HFFc6 (cell line): ENCODE measurements around the gene RNASEH1. TPM values are rescaled to one million over a fixed set of nuclear protein-coding genes. Genes with fewer than 3 reads are reported as not detected.

Experiments
- DNase-seq: peaks from one replicate; pipeline ENCODE4 v3.0.0-alpha.2; 2018
- H3K27ac Mint-ChIP-seq: 2 replicates; pipeline ENCODE4 v1.8.0; 2020; ENCODE audit warnings: mild to moderate bottlenecking, mixed read lengths
- H3K27me3 Mint-ChIP-seq: 2 replicates; pipeline ENCODE4 v1.8.0; 2021; ENCODE audit warnings: mild to moderate bottlenecking, moderate library complexity, mixed read lengths; ENCODE audit not compliant: insufficient read depth
- H3K36me3 Mint-ChIP-seq: 2 replicates; pipeline ENCODE4 v1.8.0; 2021; ENCODE audit warnings: low read depth, mixed read lengths
- H3K4me1 Mint-ChIP-seq: 2 replicates; pipeline ENCODE4 v1.8.0; 2020; ENCODE audit warnings: low read depth, mixed read lengths
- H3K4me3 Mint-ChIP-seq: 2 replicates; pipeline ENCODE4 v1.8.0; 2020; ENCODE audit warnings: mild to moderate bottlenecking, moderate library complexity, mixed read lengths
- H3K9me3 Mint-ChIP-seq: 2 replicates; pipeline ENCODE4 v1.8.0; 2020; ENCODE audit warnings: mild to moderate bottlenecking, mixed read lengths
- long read RNA-seq: library from polyadenylated mRNA; unstranded; transcript quantifications from one replicate; pipeline ENCODE4 v2.0.0, GENCODE V29; 2019
- total RNA-seq, 6 experiments: library from RNA; stranded (reverse); fragmentation: NEBNext Ultra II Directional; extraction: Animal tissue kit (Norgen Biotek cat#: 25700); gene quantifications; 2 replicates in 1 of 6; 3 replicates in 5 of 6; pipeline ENCODE4 v1.2.3, GENCODE V29; 2021
- TF ChIP-seq, protein P1 (sequence below): fragments of 200-600 bp; sonication (generic); IDR thresholded peaks from 2 replicates; pipeline ENCODE4 v1.5.0; 2021; ENCODE audit warnings: antibody characterized with exemption, mild to moderate bottlenecking

Gene RNASEH1, protein sequence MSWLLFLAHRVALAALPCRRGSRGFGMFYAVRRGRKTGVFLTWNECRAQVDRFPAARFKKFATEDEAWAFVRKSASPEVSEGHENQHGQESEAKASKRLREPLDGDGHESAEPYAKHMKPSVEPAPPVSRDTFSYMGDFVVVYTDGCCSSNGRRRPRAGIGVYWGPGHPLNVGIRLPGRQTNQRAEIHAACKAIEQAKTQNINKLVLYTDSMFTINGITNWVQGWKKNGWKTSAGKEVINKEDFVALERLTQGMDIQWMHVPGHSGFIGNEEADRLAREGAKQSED
- total RNA-seq, result 10 to 100 TPM; 36.9 to 43.6 (median 39.7) TPM
- long read RNA-seq, transcript RNASEH1-201 (8 exons, 1,887 nt), result major isoform, 67 of 81 reads
- long read RNA-seq, partial matches to known transcripts, result 3 of 81 reads
- long read RNA-seq, other reads (novel, unspliced or antisense), result 10 of 81 reads

DNA sequence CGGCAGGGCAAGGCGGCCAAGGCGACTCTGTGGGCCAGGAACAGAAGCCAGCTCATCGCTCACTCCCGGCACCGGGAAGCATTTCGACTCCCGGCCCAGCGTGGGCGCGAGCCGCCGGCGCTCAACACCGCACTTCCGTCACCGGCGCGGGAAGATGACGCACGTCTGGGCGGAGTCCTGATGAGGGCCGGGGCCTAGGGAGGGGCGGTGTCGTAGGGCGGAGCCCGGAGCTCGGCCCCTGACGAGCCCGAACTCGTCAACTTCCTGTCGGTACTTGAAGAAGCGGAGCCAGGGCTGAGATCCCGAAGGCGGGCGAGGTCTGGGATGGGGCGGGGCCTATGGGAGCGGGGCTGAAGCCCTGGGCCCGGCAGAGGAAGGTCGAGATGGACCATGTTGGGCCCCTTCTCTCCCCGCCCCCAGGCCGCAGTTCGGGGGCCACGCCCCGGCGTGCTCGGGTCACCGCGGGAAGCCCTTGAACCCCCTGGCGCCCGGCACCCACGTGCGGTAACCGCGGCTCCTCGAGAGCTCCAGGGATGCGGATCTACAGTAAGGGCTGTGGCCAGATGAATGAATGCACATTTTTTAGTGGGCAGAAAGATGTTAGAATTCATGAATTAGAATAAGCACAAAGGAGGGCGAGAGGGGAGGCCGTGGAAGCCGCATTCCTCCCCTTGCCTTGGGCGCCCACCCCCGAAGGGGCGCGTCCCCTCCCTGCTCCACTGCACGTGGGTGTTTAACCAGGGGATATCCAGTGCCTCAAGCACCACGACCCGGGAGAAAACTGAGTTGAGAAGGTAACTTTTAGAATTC is at the start of gene RNASEH1:
TSS of gene RNASEH1 (minus strand) at position 129 of the 810 bp plus-strand sequence. CDS start at position 56, 73 bp downstream.
- peaks cover 24% of the 10 kb centered on the region for H3K4me1 Mint-ChIP-seq
- peak within 1 kb of the TSS; percentile 94 for H3K4me3 Mint-ChIP-seq
- DNase-seq, result peak; percentile 97
- H3K9me3 Mint-ChIP-seq, result no peaks in the 10 kb centered on the region
- H3K36me3 Mint-ChIP-seq, result peaks cover 22% of the 10 kb centered on the region
- TF ChIP-seq, protein P1, sequence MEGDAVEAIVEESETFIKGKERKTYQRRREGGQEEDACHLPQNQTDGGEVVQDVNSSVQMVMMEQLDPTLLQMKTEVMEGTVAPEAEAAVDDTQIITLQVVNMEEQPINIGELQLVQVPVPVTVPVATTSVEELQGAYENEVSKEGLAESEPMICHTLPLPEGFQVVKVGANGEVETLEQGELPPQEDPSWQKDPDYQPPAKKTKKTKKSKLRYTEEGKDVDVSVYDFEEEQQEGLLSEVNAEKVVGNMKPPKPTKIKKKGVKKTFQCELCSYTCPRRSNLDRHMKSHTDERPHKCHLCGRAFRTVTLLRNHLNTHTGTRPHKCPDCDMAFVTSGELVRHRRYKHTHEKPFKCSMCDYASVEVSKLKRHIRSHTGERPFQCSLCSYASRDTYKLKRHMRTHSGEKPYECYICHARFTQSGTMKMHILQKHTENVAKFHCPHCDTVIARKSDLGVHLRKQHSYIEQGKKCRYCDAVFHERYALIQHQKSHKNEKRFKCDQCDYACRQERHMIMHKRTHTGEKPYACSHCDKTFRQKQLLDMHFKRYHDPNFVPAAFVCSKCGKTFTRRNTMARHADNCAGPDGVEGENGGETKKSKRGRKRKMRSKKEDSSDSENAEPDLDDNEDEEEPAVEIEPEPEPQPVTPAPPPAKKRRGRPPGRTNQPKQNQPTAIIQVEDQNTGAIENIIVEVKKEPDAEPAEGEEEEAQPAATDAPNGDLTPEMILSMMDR, result no peak
- no peaks in the 10 kb centered on the region for H3K27me3 Mint-ChIP-seq
- H3K27ac Mint-ChIP-seq, result peak within 1 kb of the TSS; percentile 95

DNA sequence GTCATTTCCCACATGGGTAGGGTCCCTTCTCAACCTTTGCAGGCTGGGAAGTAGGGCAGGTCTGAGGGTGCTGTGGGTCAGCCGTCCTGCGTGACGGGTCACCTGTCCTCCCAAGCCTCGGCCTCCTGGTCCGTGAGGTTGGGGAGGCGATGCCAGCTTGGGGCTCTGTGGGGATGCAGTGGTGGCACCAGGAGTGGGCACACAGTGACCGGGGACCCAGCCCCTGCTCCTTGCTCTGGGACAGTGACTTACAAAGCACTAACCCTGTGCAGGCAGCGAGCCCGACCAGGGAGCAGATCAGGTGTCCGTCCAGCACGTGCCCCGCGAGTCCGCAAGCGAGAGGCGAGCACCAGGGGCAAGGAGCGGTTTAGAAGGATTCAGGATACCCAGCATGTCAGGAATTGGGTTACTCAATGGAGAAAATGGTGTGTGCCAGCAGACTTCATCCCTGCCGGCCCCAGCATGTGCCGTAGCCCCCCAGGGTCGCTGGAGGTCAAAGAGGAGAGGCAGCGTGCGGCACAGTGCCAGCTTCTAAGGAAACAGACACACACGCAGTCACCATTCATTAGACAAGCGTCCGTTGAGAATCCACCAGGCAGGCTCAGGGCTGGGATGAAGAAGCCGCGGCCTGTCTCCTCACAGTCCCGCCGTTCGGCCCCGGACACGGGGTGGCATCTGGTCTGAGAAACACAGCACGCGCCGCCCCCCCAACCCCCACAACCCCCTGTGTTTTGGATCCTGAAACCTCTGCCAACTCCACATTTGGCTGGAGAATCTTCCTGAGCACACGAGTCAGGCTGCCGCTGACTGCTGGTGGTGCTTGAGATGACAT is 48.5 kb upstream of the RNASEH1 start:
- H3K36me3 Mint-ChIP-seq, result no peaks in the 10 kb centered on the region
- DNase-seq, result no peak
- H3K4me3 Mint-ChIP-seq, result no peak overlapping the region
- H3K4me1 Mint-ChIP-seq, result no peaks in the 10 kb centered on the region
- peaks cover 20% of the 10 kb centered on the region for H3K27me3 Mint-ChIP-seq
- no peak overlapping the region for H3K27ac Mint-ChIP-seq
- TF ChIP-seq, protein P1, result no peak
- no peaks in the 10 kb centered on the region for H3K9me3 Mint-ChIP-seq

DNA sequence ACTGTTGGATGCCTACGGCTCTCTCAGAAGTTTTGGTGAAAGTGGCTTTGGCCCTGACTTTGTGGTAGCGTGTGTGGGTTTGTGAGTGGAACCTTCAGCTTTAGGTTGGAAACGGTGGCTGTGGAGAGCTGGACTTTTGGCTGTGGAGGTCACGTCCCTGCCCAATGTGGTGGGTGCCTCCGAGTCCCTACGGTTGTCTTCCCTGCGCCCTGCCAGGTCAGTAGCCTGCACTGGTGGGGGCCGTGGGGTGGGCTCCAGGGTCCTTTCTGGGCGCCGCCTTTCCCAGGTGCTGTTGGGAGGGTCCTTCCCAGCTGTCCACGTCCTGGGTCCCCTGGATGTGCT is 47.9 kb upstream of the RNASEH1 start:
- Mint-ChIP-seq H3K9me3 (no peaks in the 10 kb centered on the region), H3K27me3 (peaks cover 22% of the 10 kb centered on the region)

DNA sequence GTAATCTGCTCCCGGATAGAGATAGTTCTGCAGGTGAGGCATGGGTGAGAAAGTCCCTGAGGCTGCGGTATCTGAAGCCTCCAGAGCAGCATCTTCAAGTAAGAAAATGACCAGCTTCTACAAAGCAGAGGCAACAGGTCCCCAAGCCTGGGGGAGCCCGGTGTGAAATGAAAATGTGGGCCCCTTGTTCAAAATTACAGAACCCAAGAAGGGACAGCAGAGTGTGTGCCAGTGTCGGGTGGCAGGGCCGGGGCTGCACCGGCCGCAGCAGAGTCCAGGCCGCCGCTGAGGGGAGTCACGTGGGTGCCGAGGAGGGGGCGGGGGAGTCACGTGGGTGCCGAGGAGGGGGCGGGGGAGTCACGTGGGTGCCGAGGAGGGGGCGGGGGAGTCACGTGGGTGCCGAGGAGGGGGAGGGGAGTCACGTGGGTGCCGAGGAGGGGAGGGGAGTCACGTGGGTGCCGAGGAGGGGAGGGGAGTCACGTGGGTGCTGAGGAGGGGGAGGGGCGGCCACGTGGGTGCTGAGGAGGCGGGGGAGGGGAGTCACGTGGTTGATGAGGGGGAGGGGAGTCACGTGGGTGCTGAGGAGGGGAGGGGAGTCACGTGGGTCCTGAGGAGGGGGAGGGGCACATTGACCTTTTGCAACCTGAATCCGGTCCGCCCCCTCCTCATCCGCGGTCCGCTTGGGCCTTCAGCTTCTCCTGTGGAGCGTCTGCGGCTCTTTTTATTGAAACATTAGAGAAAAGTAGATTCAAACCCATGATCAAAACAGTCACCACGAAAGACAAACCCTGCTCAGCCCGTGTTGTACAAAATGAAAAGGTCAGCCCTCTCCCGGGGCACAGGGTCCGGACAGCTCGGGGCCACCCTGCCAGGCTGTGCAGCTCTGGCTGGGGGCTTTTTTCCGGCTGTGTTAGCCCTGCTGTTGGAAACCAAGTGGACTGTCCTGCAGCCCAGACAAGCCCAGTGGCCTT is 47.1 kb upstream of the RNASEH1 start:
- Mint-ChIP-seq H3K4me3 (peak overlapping the region; percentile 26; the same call in 1 of the 2 replicates), H3K36me3 (no peaks in the 10 kb centered on the region), H3K27me3 (peaks cover 17% of the 10 kb centered on the region), H3K27ac (no peak overlapping the region; the same call in 1 of the 2 replicates), H3K4me1 (no peaks in the 10 kb centered on the region), H3K9me3 (no peaks in the 10 kb centered on the region)
- DNase-seq, result no peak
- TF ChIP-seq, protein P1, result no peak

More for the DNA sequence above, 47.9 kb upstream of the RNASEH1 start:
- Mint-ChIP-seq H3K4me1 (no peaks in the 10 kb centered on the region), H3K36me3 (no peaks in the 10 kb centered on the region), H3K4me3 (no peak overlapping the region), H3K27ac (no peak overlapping the region)
- DNase-seq, result no peak
- TF ChIP-seq, protein P1, result no peak
